HepG2 (cell line): ENCODE results near the gene SUOX. TPM values are rescaled to one million over a fixed set of nuclear protein-coding genes. Genes with fewer than 3 reads are reported as not detected.

Experiments
- ARID3A ChIP-seq: IDR thresholded peaks from 2 replicates; pipeline ENCODE4 v1.6.1; 2012; ENCODE audit warnings: low read depth, low read length, improper control_type of control experiment
- ARNT2 ChIP-seq: sonication (generic); formaldehyde crosslinking; IDR thresholded peaks from 2 replicates; pipeline ENCODE4 v1.8.0; 2022; ENCODE audit warnings: mild to moderate bottlenecking, low read depth, missing genetic modification reagents, moderate library complexity
- ATF1 ChIP-seq: IDR thresholded peaks from 2 replicates; pipeline ENCODE4 v1.6.1; 2016; ENCODE audit warnings: mild to moderate bottlenecking, control low read depth
- KDM6A ChIP-seq: IDR thresholded peaks from 2 replicates; pipeline ENCODE4 v1.6.1; 2016; ENCODE audit warnings: low read depth
- NFIC ChIP-seq: IDR thresholded peaks from 2 replicates; pipeline ENCODE4 v1.6.1; 2012; ENCODE audit warnings: mild to moderate bottlenecking, low read length, inconsistent platforms
- SOX6 ChIP-seq, 2 experiments: fragments of 450-650 bp in 1 of 2; sonication (generic) in 1 of 2; formaldehyde crosslinking in 1 of 2; IDR thresholded peaks; 2 replicates each; pipeline versions ENCODE4 v1.4.0 to v1.6.1; 2017 to 2020; ENCODE audit warnings: antibody characterized with exemption in 1 of 2, mild to moderate bottlenecking in 1 of 2, missing genetic modification reagents in 1 of 2
- SYNCRIP ChIP-seq: fragments of 200-400 bp; formaldehyde crosslinking; IDR thresholded peaks from 2 replicates; pipeline ENCODE4 v1.6.1; 2018; ENCODE audit warnings: mild to moderate bottlenecking, low read depth, low read length; ENCODE audit not compliant: insufficient read depth
- ZBTB49 ChIP-seq: sonication (generic); formaldehyde crosslinking; IDR thresholded peaks from 2 replicates; pipeline ENCODE4 v1.4.0; 2020; ENCODE audit warnings: missing genetic modification reagents, borderline replicate concordance
- ZNF224 ChIP-seq: sonication (generic); formaldehyde crosslinking; IDR thresholded peaks from 2 replicates; pipeline ENCODE4 v1.5.0; 2020; ENCODE audit warnings: mild to moderate bottlenecking, missing genetic modification reagents
- ZNF253 ChIP-seq: sonication (generic); formaldehyde crosslinking; IDR thresholded peaks from 2 replicates; pipeline ENCODE4 v1.8.0; 2022; ENCODE audit warnings: mild to moderate bottlenecking, missing genetic modification reagents, borderline replicate concordance
- ZNF432 ChIP-seq: sonication (generic); formaldehyde crosslinking; IDR thresholded peaks from 2 replicates; pipeline ENCODE4 v1.5.0; 2020; ENCODE audit warnings: missing genetic modification reagents, mild to moderate bottlenecking, borderline replicate concordance
- ZNF460 ChIP-seq: sonication (generic); formaldehyde crosslinking; IDR thresholded peaks from 2 replicates; pipeline ENCODE4 v1.5.1; 2020; ENCODE audit warnings: missing genetic modification reagents, mild to moderate bottlenecking, borderline replicate concordance
- polyA plus RNA-seq, 8 experiments: library from polyadenylated mRNA; depleted of rRNA in 3 of 8; stranded (reverse) in 7 of 8; unstranded in 1 of 8; fragments of >200 nt; fragmentation: Illumina TruSeq in 4 of 8; extraction: Trizol in 4 of 8; gene quantifications; 2 replicates each; pipeline versions ENCODE4 v1.2.1 to v1.2.3, GENCODE V29; 2011 to 2016; ENCODE audit warnings: low read depth in 4 of 8, missing spikeins in 1 of 8, mixed read lengths in 1 of 8; ENCODE audit not compliant: insufficient read depth in 1 of 8
- total RNA-seq, 5 experiments: library from RNA; depleted of rRNA; stranded (reverse); fragments of >200 nt; fragmentation: Illumina TruSeq; extraction: Trizol; gene quantifications; 2 replicates each; pipeline ENCODE4 v1.2.3, GENCODE V29; 2016; ENCODE audit warnings: low read depth in 1 of 5
- TF ChIP-seq, protein P1 (sequence below): sonication (generic); formaldehyde crosslinking; conservative IDR thresholded peaks from 2 replicates; pipeline ENCODE4 v1.4.0; 2020; ENCODE audit warnings: missing genetic modification reagents
- TF ChIP-seq, protein P2 (sequence below): sonication (generic); formaldehyde crosslinking; IDR thresholded peaks from 2 replicates; pipeline ENCODE4 v1.8.1; 2022; ENCODE audit warnings: mild to moderate bottlenecking, missing genetic modification reagents
- TF ChIP-seq, protein P3 (sequence below), 2 experiments: IDR thresholded peaks; 2 replicates each; pipeline ENCODE4 v1.6.1; 2011 to 2012; ENCODE audit warnings: low read length in 2 of 2, borderline replicate concordance in 1 of 2, low read depth in 1 of 2, mild to moderate bottlenecking in 1 of 2, moderate library complexity in 1 of 2

The SUOX gene
- total and polyA plus RNA-seq, 2 of the 13 experiments (the other 11 are each of a cell fraction or from before 2014, with no cell fraction given): 23.9 to 25.9 TPM

- TF ChIP-seq, protein P1, sequence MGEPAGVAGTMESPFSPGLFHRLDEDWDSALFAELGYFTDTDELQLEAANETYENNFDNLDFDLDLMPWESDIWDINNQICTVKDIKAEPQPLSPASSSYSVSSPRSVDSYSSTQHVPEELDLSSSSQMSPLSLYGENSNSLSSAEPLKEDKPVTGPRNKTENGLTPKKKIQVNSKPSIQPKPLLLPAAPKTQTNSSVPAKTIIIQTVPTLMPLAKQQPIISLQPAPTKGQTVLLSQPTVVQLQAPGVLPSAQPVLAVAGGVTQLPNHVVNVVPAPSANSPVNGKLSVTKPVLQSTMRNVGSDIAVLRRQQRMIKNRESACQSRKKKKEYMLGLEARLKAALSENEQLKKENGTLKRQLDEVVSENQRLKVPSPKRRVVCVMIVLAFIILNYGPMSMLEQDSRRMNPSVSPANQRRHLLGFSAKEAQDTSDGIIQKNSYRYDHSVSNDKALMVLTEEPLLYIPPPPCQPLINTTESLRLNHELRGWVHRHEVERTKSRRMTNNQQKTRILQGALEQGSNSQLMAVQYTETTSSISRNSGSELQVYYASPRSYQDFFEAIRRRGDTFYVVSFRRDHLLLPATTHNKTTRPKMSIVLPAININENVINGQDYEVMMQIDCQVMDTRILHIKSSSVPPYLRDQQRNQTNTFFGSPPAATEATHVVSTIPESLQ (CRISPR knock-in tag): peak; percentile 57; the same call in 1 of the 2 replicates
- TF ChIP-seq ZNF253 (CRISPR knock-in tag) (no peak), SYNCRIP (no peak), ZNF432 (CRISPR knock-in tag) (no peak), ZNF460 (CRISPR knock-in tag) (no peak), ATF1 (CRISPR knock-in tag) (peak; percentile 89), KDM6A (CRISPR knock-in tag) (0 out of 2 replicates have a peak, but pooled peaks have one; percentile 5), NFIC (peak; percentile 22; the same call in 1 of the 2 replicates), ZNF224 (CRISPR knock-in tag) (0 out of 2 replicates have a peak, but pooled peaks have one; percentile 6), ZBTB49 (no peak), SOX6 (IDR thresholded peaks at IDR 0.05) (no peak), SOX6 (CRISPR knock-in tag; IDR thresholded peaks at IDR 0.05) (peak; percentile 66), ARID3A (no peak), ARNT2 (CRISPR knock-in tag) (peak; percentile 67; the same call in 1 of the 2 replicates)
- TF ChIP-seq, protein P2, sequence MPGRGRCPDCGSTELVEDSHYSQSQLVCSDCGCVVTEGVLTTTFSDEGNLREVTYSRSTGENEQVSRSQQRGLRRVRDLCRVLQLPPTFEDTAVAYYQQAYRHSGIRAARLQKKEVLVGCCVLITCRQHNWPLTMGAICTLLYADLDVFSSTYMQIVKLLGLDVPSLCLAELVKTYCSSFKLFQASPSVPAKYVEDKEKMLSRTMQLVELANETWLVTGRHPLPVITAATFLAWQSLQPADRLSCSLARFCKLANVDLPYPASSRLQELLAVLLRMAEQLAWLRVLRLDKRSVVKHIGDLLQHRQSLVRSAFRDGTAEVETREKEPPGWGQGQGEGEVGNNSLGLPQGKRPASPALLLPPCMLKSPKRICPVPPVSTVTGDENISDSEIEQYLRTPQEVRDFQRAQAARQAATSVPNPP: no peak
- TF ChIP-seq, protein P3, sequence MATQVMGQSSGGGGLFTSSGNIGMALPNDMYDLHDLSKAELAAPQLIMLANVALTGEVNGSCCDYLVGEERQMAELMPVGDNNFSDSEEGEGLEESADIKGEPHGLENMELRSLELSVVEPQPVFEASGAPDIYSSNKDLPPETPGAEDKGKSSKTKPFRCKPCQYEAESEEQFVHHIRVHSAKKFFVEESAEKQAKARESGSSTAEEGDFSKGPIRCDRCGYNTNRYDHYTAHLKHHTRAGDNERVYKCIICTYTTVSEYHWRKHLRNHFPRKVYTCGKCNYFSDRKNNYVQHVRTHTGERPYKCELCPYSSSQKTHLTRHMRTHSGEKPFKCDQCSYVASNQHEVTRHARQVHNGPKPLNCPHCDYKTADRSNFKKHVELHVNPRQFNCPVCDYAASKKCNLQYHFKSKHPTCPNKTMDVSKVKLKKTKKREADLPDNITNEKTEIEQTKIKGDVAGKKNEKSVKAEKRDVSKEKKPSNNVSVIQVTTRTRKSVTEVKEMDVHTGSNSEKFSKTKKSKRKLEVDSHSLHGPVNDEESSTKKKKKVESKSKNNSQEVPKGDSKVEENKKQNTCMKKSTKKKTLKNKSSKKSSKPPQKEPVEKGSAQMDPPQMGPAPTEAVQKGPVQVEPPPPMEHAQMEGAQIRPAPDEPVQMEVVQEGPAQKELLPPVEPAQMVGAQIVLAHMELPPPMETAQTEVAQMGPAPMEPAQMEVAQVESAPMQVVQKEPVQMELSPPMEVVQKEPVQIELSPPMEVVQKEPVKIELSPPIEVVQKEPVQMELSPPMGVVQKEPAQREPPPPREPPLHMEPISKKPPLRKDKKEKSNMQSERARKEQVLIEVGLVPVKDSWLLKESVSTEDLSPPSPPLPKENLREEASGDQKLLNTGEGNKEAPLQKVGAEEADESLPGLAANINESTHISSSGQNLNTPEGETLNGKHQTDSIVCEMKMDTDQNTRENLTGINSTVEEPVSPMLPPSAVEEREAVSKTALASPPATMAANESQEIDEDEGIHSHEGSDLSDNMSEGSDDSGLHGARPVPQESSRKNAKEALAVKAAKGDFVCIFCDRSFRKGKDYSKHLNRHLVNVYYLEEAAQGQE (IDR thresholded peaks at IDR 0.05; ENCODE audit: borderline replicate concordance in 1 of 2, low read depth in 1 of 2, low read length in 2 of 2): peak in 1 of 2 experiments; percentile 61; a peak in 1 of 4 replicates
Measured at GRCh38 chr12:56041552-56042429, 44.7 kb downstream of the SUOX start, which contains the start of gene RPS26 (continued).
